Measurements from ENCODE around the gene HAP1. TPM values are rescaled to one million over a fixed set of nuclear protein-coding genes. Genes with fewer than 3 reads are reported as not detected.
"Not testable (repeated sequence)": the region's sequence is repeated elsewhere in the genome, so short reads cannot be mapped to it uniquely, and the experiment has no call there.

HAP1 gene
- total RNA-seq, 4 donors from 2014 or later = 2.2 TPM; not detected in 3

DNA sequence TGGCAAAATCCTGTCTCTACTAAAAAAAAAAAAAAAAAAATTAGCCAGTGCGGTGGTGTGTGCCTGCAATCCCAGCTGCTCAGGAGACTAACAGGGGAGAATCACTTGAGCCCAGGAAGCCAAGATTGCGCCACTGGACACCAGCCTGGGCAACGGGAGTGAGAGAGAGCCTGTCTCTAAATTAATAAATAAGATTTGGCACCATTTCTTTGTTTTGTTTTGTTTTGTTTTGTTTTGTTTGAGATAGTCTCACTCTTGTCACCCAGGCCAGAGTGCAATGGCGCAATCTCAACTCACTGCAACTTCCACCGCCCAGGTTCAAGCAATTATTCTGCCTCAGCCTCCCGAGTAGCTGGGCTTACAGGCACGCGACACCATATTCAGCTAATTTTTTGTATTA, 31.7 kb downstream of the HAP1 start:
- TF ChIP-seq POLR2A (IDR thresholded peaks at IDR 0.05) = no peak
- TF ChIP-seq, protein P1, sequence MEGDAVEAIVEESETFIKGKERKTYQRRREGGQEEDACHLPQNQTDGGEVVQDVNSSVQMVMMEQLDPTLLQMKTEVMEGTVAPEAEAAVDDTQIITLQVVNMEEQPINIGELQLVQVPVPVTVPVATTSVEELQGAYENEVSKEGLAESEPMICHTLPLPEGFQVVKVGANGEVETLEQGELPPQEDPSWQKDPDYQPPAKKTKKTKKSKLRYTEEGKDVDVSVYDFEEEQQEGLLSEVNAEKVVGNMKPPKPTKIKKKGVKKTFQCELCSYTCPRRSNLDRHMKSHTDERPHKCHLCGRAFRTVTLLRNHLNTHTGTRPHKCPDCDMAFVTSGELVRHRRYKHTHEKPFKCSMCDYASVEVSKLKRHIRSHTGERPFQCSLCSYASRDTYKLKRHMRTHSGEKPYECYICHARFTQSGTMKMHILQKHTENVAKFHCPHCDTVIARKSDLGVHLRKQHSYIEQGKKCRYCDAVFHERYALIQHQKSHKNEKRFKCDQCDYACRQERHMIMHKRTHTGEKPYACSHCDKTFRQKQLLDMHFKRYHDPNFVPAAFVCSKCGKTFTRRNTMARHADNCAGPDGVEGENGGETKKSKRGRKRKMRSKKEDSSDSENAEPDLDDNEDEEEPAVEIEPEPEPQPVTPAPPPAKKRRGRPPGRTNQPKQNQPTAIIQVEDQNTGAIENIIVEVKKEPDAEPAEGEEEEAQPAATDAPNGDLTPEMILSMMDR (IDR thresholded peaks at IDR 0.05) = no peak
- Histone ChIP-seq H3K27ac (no peak overlapping the region), H3K9me3 (no peaks in the 10 kb centered on the region), H3K4me1 (no peaks in the 10 kb centered on the region), H3K36me3 (no peaks in the 10 kb centered on the region), H3K4me3 (no peak overlapping the region), H3K27me3 (no peaks in the 10 kb centered on the region)
- intact Hi-C loops (cut with DNase I; ENCODE audit: low total_unique reads) = no loop called here
- no peak for DNase-seq

DNA sequence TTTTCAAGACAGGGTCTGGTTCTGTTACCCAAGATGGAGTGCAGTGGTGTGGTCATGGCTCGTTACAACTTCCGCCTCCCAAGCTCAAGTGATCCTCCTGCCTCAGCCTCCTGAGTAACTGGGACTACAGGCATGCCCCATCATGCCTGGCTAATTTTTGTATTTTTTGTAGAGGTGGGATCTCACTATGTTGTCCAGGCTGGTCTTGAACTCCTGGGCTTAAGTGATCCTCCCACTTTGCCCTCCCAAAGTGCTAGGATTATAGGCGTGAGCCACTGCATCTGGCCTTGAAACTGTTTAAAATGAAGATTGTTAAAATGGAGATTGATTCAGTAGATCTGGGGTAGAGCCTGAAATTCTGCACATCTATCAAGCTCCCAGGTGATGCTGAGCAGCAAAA, 33.6 kb downstream of the HAP1 start:
- H3K9me3 ChIP-seq; H3K27ac ChIP-seq; DNase-seq; H3K27me3 ChIP-seq; intact Hi-C loops (cut with DNase I; ENCODE audit: low total_unique reads); H3K4me1 ChIP-seq; H3K36me3 ChIP-seq; H3K4me3 ChIP-seq: not testable (repeated sequence)

DNA sequence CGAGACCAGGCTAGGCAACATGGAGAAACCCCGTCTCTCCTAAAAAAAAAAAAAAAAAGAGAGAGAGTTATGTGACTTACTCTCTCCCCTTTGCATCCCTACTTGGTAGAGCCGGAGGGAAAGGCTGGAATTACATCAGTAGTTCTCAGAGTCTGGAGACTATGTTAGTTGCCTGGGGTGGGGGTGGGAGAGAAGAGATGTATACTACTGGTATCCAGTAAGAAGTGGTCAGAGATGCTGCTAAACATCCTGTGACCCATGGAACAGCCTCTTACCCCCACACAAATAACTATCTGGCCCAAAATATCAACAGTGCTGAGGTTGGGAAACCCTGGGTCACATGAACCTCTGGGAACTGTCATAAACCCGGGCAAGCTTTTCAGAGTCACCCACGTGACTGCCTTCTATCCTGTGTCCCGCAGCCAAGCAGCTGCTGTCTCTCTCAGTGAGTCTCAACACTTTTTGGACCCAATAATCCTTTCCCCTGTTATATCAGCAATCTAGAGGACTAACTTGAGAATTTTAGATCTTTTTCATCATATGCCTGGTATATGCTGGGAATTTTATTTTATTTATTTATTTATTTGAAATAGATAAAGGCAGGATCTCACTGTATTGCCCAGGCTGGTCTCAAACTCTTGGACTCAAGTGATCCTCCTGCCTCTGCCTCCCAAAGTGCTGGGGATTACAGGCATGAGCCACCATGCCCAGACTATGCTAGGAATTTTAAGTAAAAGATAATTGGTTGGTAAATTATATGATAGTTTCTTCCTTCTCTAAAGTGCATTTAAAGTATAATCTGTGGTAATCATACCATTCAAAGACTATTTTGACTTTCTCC, 37.1 kb downstream of the HAP1 start:
- intact Hi-C loops (cut with DNase I; ENCODE audit: low total_unique reads) = no loop called here
- Histone ChIP-seq H3K36me3 (no peaks in the 10 kb centered on the region), H3K4me3 (no peak overlapping the region), H3K27me3 (no peaks in the 10 kb centered on the region), H3K9me3 (no peaks in the 10 kb centered on the region), H3K4me1 (peaks cover 0 to 5% of the 10 kb centered on the region in 2 donors), H3K27ac (peak overlapping the region; percentile 54 to 84)
- peak; percentile 76 to 83 for DNase-seq
- TF ChIP-seq POLR2A (IDR thresholded peaks at IDR 0.05) = no peak
- TF ChIP-seq, protein P1 (IDR thresholded peaks at IDR 0.05) = no peak

DNA sequence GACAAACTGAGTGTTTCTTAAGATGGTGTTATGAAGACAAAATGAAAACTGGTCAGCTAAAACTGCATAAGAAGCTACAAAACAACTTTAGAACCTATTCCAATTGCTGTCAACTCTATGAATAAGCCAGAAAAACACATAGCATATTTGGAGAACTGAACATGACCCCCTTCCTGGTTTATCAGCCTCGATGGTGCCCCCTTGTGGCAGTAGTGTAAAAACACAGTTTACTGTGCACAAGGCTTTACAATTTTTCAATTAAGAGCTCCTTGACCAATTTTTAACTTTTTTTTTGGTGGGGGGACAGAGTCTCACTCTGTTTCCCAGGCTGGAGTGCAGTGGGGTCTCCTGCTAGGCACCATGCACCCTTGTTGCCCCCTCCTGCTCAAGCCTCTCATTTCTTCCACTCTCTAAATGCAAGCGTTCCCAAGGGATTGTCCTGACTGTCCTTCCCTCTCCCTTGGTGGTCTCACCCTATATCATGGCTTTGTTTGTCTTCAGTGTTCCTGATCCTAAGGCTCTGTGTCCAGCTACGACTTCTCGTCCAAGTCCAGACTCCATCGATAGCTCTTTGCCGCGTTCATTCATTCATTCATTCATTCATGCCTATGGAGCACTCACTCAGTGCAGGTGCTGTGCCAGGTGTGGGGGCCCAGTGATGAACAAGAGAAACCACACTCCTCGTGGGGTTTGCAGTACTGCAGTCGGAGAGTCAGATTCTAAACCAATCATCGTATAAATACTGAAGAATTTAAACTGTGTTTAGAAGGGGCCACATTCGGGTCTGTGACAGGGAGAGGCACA, 38.3 kb downstream of the HAP1 start:
- no peak overlapping the region for H3K4me3 ChIP-seq
- H3K36me3 ChIP-seq = no peaks in the 10 kb centered on the region
- no peaks in the 10 kb centered on the region for H3K9me3 ChIP-seq
- peak overlapping the region; percentile 54 to 84 for H3K27ac ChIP-seq
- no peak for TF ChIP-seq POLR2A (IDR thresholded peaks at IDR 0.05)
- TF ChIP-seq, protein P1 (IDR thresholded peaks at IDR 0.05) = peak; percentile 65 to 78 (median 72)
- DNase-seq = peak; percentile 54 to 65
- intact Hi-C loops (cut with DNase I; ENCODE audit: low total_unique reads) = no loop called here
- H3K27me3 ChIP-seq = no peaks in the 10 kb centered on the region
- peaks cover 0 to 5% of the 10 kb centered on the region in 2 donors for H3K4me1 ChIP-seq

DNA sequence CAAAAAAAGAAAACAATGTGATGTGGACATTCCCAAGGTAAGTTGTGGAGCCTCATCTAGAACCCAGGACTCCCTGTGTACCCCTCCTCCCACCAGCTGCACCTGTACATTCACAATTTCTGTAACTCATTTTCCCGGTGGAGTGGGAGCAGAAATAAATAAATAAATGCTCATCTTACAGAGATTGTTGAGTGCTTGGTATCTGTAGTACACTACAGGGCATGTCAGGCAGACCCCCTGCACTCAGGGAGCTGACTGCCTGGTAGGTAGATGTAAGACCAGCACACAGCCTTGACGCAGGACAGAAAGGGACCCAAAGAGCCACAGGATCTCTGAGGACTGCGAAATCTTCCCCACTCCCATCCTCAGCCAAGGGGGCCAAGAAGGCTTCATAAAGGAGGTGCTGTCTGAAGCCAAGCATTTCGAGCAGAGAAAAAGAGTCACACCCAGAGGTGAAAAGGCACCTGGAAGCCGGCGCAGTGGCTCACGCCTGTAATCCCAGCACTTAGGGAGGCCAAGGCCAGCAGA, 39.2 kb downstream of the HAP1 start:
- intact Hi-C loops (cut with DNase I; ENCODE audit: low total_unique reads) = no loop called here
- no peaks in the 10 kb centered on the region for H3K36me3 ChIP-seq
- no peak for DNase-seq

More for the DNA sequence above, 39.2 kb downstream of the HAP1 start:
- H3K27ac ChIP-seq = peak overlapping the region; percentile 52 to 84
- H3K27me3 ChIP-seq = no peaks in the 10 kb centered on the region
- H3K4me3 ChIP-seq = no peak overlapping the region
- H3K9me3 ChIP-seq = no peaks in the 10 kb centered on the region
- TF ChIP-seq POLR2A (IDR thresholded peaks at IDR 0.05) = no peak
- TF ChIP-seq, protein P1 (IDR thresholded peaks at IDR 0.05) = no peak
- peaks cover 0 to 10% of the 10 kb centered on the region in 2 donors for H3K4me1 ChIP-seq
